ENCODE data around the gene TAS1R2. TPM values are rescaled to one million over a fixed set of nuclear protein-coding genes. Genes with fewer than 3 reads are reported as not detected.

TAS1R2 gene
- total and polyA plus RNA-seq, 2 of the 4 experiments (the other 2 are of a cell fraction): not detected

- no peak overlapping the region for H4K91ac ChIP-seq (ENCODE audit: insufficient read depth, low read depth, low read length)
- H2AFZ ChIP-seq (replicated peaks; ENCODE audit: low read length, poor library complexity): peak overlapping the region; percentile 32
- CTCF ChIA-PET: no interaction called here
- H3K9me1 ChIP-seq (ENCODE audit: insufficient read depth, low read length): no peaks in the 10 kb centered on the region
- no peak overlapping the region for H3K4me3 ChIP-seq (ENCODE audit: insufficient read depth, low read depth, low read length)
- no peak overlapping the region for H2BK120ac ChIP-seq (ENCODE audit: low read depth, low read length)
- no peak overlapping the region for H3K56ac ChIP-seq (ENCODE audit: extremely low read depth, insufficient read depth, low read length)
- no peak overlapping the region for H4K5ac ChIP-seq (ENCODE audit: low read depth, low read length)
- no peak overlapping the region for H3K23ac ChIP-seq (ENCODE audit: low read depth, low read length)
- no peak overlapping the region for H4K8ac ChIP-seq (ENCODE audit: low read depth in 2 of 2, low read length in 2 of 2)
- no peaks in the 10 kb centered on the region for H4K20me1 ChIP-seq (ENCODE audit: insufficient read depth, low read length)
- H2BK5ac ChIP-seq (ENCODE audit: low read depth, low read length, poor library complexity, severe bottlenecking): no peak overlapping the region
- no peak overlapping the region for H2AK5ac ChIP-seq (ENCODE audit: low read depth, low read length)
- no TSS peak for BruUV-seq (replicated peaks)
- H3K36me3 ChIP-seq (ENCODE audit: control insufficient read depth, insufficient read depth, low read length): no peaks in the 10 kb centered on the region
- H3K79me1 ChIP-seq (ENCODE audit: low read depth in 1 of 2, low read length in 2 of 2): no peaks in the 10 kb centered on the region
- peak overlapping the region; percentile 42 for H2AK9ac ChIP-seq (replicated peaks; ENCODE audit: low read depth, low read length, poor library complexity)
- no peak overlapping the region for H3K4ac ChIP-seq (ENCODE audit: low read depth, low read length)
- in situ Hi-C loops (cut with MboI; ENCODE audit: low sequenced_read_pairs) (no loop called here), intact Hi-C loops (cut with micrococcal nuclease) (no loop called here), dilution Hi-C loops (cut with HindIII; ENCODE audit: low sequenced_read_pairs, unreplicated experiment) (no loop called here)
- no peak for DNase-seq
- H3K9ac ChIP-seq (ENCODE audit: low read depth, low read length): no peak overlapping the region
- POLR2A ChIA-PET (ENCODE audit: unreplicated experiment): no interaction called here
- peaks cover 7% of the 10 kb centered on the region for H3K27me3 ChIP-seq (ENCODE audit: control insufficient read depth, insufficient read depth, low read length)
- 15% methylated on average over 5 of the region's 10 CpGs; no CpG with 5 or more reads in 1 of the 2 experiments for WGBS, 2 experiments (ENCODE audit: extremely low coverage in 2 of 2, insufficient read length in 1 of 2)
- H2BK20ac ChIP-seq (ENCODE audit: low read depth, low read length): no peak overlapping the region
- H3K27ac ChIP-seq (ENCODE audit: insufficient read depth, low read length): no peak overlapping the region
- H3K14ac ChIP-seq (replicated peaks; ENCODE audit: low read depth, low read length): no peak overlapping the region
- H3K4me1 ChIP-seq (ENCODE audit: control insufficient read depth, insufficient read depth, low read length): no peaks in the 10 kb centered on the region
- TF ChIP-seq POLR2A (IDR thresholded peaks at IDR 0.05; ENCODE audit: low read depth, low read length) (no peak), RFX5 (IDR thresholded peaks at IDR 0.05; ENCODE audit: low read depth, low read length) (no peak), FOS (IDR thresholded peaks at IDR 0.05; ENCODE audit: low read depth, low read length) (no peak), CHD1 (IDR thresholded peaks at IDR 0.05; ENCODE audit: low read depth, low read length) (no peak), MAZ (IDR thresholded peaks at IDR 0.05; ENCODE audit: borderline replicate concordance, low read depth, low read length) (no peak), USF2 (IDR thresholded peaks at IDR 0.05; ENCODE audit: low read depth, low read length) (no peak), NFE2L2 (IDR thresholded peaks at IDR 0.05; ENCODE audit: low read depth, low read length) (no peak), MXI1 (IDR thresholded peaks at IDR 0.05; ENCODE audit: borderline replicate concordance, low read depth, low read length) (no peak), MAFK (IDR thresholded peaks at IDR 0.05; ENCODE audit: low read depth, low read length) (no peak), SMC3 (IDR thresholded peaks at IDR 0.05; ENCODE audit: low read depth, low read length) (no peak), RCOR1 (IDR thresholded peaks at IDR 0.05; ENCODE audit: insufficient replicate concordance, low read length) (no peak), RAD21 (IDR thresholded peaks at IDR 0.05; ENCODE audit: low read length) (no peak), BHLHE40 (IDR thresholded peaks at IDR 0.05; ENCODE audit: low read depth, low read length) (no peak)
- TF ChIP-seq, protein P1, sequence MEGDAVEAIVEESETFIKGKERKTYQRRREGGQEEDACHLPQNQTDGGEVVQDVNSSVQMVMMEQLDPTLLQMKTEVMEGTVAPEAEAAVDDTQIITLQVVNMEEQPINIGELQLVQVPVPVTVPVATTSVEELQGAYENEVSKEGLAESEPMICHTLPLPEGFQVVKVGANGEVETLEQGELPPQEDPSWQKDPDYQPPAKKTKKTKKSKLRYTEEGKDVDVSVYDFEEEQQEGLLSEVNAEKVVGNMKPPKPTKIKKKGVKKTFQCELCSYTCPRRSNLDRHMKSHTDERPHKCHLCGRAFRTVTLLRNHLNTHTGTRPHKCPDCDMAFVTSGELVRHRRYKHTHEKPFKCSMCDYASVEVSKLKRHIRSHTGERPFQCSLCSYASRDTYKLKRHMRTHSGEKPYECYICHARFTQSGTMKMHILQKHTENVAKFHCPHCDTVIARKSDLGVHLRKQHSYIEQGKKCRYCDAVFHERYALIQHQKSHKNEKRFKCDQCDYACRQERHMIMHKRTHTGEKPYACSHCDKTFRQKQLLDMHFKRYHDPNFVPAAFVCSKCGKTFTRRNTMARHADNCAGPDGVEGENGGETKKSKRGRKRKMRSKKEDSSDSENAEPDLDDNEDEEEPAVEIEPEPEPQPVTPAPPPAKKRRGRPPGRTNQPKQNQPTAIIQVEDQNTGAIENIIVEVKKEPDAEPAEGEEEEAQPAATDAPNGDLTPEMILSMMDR (conservative IDR thresholded peaks at IDR 0.05; ENCODE audit: low read depth, low read length): no peak
- no peak overlapping the region for H3K18ac ChIP-seq (ENCODE audit: low read depth, low read length)
- no peak overlapping the region for H2BK15ac ChIP-seq (ENCODE audit: low read depth, low read length)
- H3K4me2 ChIP-seq (ENCODE audit: low read depth, low read length): no peak overlapping the region
- H3K9me3 ChIP-seq (ENCODE audit: control insufficient read depth, insufficient read depth, low read length): no peaks in the 10 kb centered on the region
- no peak for ATAC-seq (ENCODE audit: low read depth)
Measured at GRCh38 chr1:18807334-18808063, 52.0 kb downstream of the TAS1R2 start.
